Esophagus muscularis mucosa (tissue), 4 donors: ENCODE data around the gene LETM1.

ENCODE experiments used
- CTCF ChIP-seq, 3 experiments: fragments of 200-600 bp in 2 of 3; fragments of 450-650 bp in 1 of 3; sonication (generic) in 2 of 3; IDR thresholded peaks; one replicate each; pipeline ENCODE4 v1.5.1; 2017 to 2019; ENCODE audit warnings: antibody characterized with exemption in 3 of 3, mild to moderate bottlenecking in 2 of 3, moderate library complexity in 1 of 3
- EP300 ChIP-seq: sonication (generic); formaldehyde crosslinking; IDR thresholded peaks from one replicate; pipeline ENCODE4 v1.6.1; 2017; ENCODE audit warnings: antibody characterized with exemption
- POLR2A ChIP-seq: fragments of 450-650 bp; IDR thresholded peaks from one replicate; pipeline ENCODE4 v1.6.1; 2017; ENCODE audit warnings: antibody characterized with exemption, moderate library complexity, mild to moderate bottlenecking, low read depth

- TF ChIP-seq POLR2A: no peak
- TF ChIP-seq EP300: no peak
- no peak for TF ChIP-seq CTCF (IDR thresholded peaks at IDR 0.05)
These were observed 30.6 kb downstream of the LETM1 start for GRCh38 chr4:1825326-1825725.
